WI38 (cell line): ENCODE data around the gene TRMT1.

Experiments
- H3K4me3 ChIP-seq: 2 replicates; pipeline ENCODE4 v1.5.1; 2011; ENCODE audit warnings: low read depth, mild to moderate bottlenecking, control low read depth, low read length
- CTCF ChIP-seq: IDR thresholded peaks from 2 replicates; pipeline ENCODE4 v1.5.1; 2012; ENCODE audit warnings: low read depth, mild to moderate bottlenecking, control low read depth, low read length

Gene TRMT1

GRCh38 chr19:13134626-13135025, 18.1 kb upstream of the TRMT1 start:
- H3K4me3 ChIP-seq, result no peak overlapping the region
- TF ChIP-seq CTCF, result no peak

GRCh38 chr19:13133241-13133870, 16.8 kb upstream of the TRMT1 start:
- no peak overlapping the region for H3K4me3 ChIP-seq
- TF ChIP-seq CTCF, result no peak

GRCh38 chr19:13132471-13133180, 16.1 kb upstream of the TRMT1 start:
- no peak overlapping the region for H3K4me3 ChIP-seq
- no peak for TF ChIP-seq CTCF

GRCh38 chr19:13130886-13131490, 14.4 kb upstream of the TRMT1 start:
- no peak for TF ChIP-seq CTCF

GRCh38 chr19:13129384-13129783, 12.8 kb upstream of the TRMT1 start:
- H3K4me3 ChIP-seq, result no peak overlapping the region
- TF ChIP-seq CTCF, result no peak

More at GRCh38 chr19:13130886-13131490, 14.4 kb upstream of the TRMT1 start:
- no peak overlapping the region for H3K4me3 ChIP-seq

- no peak overlapping the region for H3K4me3 ChIP-seq
- no peak for TF ChIP-seq CTCF
Observed at GRCh38 chr19:13128583-13128982, 12.0 kb upstream of the TRMT1 start.

- TF ChIP-seq CTCF, result no peak
- no peak overlapping the region for H3K4me3 ChIP-seq
Observed at GRCh38 chr19:13127811-13128575, 11.5 kb upstream of the TRMT1 start.
